ENCODE results near the gene SOX6.
"Not testable (repeated sequence)": the region's sequence is repeated elsewhere in the genome, so short reads cannot be mapped to it uniquely, and the experiment has no call there.

Gene SOX6

DNA sequence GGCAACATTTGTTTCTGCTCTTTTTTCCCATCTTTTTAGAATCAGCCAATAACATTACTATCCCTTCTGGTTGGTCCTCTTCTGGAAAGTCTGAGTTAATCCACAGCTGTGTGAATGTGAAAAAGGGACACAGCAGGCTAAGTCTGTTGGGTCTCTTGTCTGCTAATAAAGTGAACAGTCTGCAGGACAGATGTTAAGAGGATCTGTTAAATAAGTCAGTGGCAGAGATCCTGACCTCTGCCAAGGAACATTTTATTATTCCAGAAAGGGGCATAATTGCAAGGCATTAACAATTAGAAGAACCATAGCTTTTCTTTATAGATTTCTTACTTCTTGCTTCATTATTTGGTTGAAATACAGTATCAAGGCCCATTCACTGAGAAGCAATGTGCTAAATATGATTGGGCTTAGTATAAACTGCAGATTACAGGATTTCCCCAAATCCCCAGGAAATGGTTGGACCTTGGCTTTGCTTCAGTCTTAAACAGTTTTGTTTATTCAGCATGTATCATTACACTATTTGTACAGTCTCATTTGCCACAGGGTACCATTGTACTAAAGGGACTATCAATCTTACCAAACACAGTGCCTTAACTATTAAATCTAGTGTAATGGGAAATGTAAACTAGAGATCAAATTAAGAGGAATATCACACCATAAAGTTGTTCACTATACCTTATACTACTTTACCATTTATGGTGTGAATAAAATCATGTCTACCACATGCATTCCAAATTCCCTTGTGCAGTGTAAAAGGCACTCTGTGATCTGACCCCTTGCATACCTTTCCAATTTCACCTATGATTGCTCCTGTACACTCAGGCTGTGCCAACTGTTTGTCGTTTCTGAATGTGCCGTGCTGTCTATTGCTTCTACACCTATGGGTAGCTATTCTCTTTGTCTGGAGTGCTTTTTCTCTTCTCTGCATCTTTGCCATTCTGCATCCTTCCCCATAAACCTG lies 274.0 kb downstream of the SOX6 start:
- in situ Hi-C loops (cut with HindIII; ENCODE audit: low sequenced_read_pairs), result no loop called here
- TF ChIP-seq, protein P1, sequence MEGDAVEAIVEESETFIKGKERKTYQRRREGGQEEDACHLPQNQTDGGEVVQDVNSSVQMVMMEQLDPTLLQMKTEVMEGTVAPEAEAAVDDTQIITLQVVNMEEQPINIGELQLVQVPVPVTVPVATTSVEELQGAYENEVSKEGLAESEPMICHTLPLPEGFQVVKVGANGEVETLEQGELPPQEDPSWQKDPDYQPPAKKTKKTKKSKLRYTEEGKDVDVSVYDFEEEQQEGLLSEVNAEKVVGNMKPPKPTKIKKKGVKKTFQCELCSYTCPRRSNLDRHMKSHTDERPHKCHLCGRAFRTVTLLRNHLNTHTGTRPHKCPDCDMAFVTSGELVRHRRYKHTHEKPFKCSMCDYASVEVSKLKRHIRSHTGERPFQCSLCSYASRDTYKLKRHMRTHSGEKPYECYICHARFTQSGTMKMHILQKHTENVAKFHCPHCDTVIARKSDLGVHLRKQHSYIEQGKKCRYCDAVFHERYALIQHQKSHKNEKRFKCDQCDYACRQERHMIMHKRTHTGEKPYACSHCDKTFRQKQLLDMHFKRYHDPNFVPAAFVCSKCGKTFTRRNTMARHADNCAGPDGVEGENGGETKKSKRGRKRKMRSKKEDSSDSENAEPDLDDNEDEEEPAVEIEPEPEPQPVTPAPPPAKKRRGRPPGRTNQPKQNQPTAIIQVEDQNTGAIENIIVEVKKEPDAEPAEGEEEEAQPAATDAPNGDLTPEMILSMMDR (IDR thresholded peaks at IDR 0.05; ENCODE audit: low read depth, low read length, missing control alignments), result no peak
- H3K4me3 ChIP-seq (ENCODE audit: low read depth, low read length), result no peak overlapping the region
- DNase-seq (ENCODE audit: low read depth), result no peak

DNA sequence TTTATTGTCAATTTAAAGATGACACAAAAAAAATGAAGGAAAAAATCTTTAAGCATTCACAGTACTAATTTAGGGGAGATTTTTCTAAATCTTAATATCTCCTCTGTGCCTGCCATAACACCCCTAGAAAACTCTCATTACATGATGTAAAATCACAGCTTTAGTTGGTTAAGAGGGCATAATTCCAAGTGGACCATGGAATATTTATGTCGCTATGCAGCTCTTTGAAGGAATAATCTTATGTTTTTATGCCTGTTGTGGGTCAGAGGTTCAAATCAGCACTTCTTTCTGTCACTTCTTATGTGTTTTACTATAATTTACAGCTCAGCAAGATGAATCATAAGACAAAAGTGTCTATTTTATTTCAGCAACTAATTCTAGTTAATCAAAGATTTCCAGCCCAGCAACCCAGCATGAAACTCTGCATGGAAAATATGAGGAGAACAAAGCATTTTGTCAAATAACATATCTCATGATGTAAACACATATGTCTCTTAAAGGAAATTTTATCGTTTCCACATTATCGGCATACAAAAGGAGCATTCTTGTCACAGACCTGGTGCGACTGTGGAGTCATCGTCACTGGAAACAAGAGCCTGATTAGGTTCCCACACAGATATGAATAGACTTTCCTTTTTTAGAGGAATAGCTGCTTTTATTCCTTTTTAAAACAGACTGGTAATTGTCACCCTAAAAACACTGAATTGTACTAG lies 274.8 kb downstream of the SOX6 start:
- no peak for DNase-seq (ENCODE audit: low read depth)
- H3K4me3 ChIP-seq (ENCODE audit: low read depth, low read length), result no peak overlapping the region
- in situ Hi-C loops (cut with HindIII; ENCODE audit: low sequenced_read_pairs), result no loop called here
- TF ChIP-seq, protein P1 (IDR thresholded peaks at IDR 0.05; ENCODE audit: low read depth, low read length, missing control alignments), result no peak

DNA sequence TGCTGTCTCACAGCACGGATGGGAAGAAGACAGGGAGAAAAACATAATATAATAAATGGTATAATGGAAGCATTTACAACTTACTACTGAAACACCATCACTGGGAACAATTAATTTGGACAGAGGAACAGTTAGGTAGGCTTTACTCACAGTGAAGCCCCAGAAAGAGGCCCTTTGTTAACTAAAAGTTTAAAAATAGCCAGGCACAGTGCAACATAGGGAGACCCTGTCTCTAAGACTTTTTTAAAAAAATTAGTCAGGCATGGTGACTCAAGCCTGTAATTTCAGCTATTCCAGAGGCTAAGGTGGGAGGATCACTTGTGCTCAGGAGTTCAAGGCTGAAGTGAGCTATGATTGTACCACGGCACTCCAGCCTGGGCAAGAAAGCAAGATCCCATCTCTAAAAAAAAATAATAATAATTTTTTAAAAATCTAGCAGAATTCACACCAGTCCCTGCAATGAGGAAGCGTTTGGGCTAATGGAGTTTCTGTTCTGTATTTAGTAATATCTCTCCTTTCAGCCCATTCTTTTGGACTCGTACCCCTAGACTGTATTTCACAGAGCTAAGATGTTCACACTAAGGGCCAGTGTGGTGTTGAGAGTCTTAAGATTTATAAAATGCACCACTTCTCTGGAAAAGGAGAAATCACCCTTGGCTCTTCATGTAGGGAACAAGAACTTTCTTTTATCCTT lies 275.5 kb downstream of the SOX6 start:
- TF ChIP-seq, protein P1 (IDR thresholded peaks at IDR 0.05; ENCODE audit: low read depth, low read length, missing control alignments), result no peak
- in situ Hi-C loops (cut with HindIII; ENCODE audit: low sequenced_read_pairs), result no loop called here
- no peak overlapping the region for H3K4me3 ChIP-seq (ENCODE audit: low read depth, low read length)
- no peak for DNase-seq (ENCODE audit: low read depth)

DNA sequence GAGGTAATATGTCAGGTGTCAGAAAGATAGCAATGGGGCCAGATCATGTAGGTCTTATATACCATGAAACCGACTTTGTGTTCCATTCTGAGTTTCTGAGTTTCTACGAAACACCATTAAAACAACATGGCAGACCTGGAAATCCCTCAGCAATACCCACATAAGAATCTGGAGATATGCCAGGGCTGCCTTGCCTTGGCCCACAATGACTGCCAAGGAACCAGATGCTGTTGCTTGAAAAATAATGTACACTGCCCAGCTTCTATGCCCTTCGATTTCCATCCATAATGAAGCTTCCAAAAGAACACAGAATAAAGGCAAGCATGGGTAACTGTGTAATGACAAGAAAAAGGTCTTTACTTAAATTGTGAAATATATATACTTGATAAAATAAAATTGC lies 277.4 kb downstream of the SOX6 start:
- H3K4me3 ChIP-seq (ENCODE audit: low read depth, low read length), result no peak overlapping the region
- DNase-seq (ENCODE audit: low read depth), result no peak
- TF ChIP-seq, protein P1 (IDR thresholded peaks at IDR 0.05; ENCODE audit: low read depth, low read length, missing control alignments), result no peak
- in situ Hi-C loops (cut with HindIII; ENCODE audit: low sequenced_read_pairs), result no loop called here

DNA sequence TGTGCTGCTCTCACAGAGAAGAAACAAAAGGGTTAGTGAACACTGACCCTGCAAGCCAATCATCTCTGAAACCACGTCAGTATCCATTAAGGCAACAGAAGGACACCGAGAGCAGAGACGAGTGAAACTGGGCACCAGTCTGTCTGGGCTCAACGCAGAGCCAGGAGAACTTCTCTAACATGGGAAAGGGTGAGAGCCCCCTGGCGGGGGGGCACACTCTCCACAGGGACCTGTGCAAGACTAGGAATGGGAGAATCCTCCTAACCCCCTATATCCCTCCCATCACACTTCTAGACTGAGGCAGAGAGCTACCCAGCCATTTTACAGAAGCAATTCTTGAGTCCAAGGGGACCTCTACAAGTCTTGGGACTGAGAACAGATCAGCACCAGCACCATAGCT lies 285.8 kb downstream of the SOX6 start:
- TF ChIP-seq, protein P1 (IDR thresholded peaks at IDR 0.05; ENCODE audit: low read depth, low read length, missing control alignments), result no peak
- in situ Hi-C loops (cut with HindIII; ENCODE audit: low sequenced_read_pairs), result no loop called here
- no peak overlapping the region for H3K4me3 ChIP-seq (ENCODE audit: low read depth, low read length)
- DNase-seq (ENCODE audit: low read depth), result no peak

DNA sequence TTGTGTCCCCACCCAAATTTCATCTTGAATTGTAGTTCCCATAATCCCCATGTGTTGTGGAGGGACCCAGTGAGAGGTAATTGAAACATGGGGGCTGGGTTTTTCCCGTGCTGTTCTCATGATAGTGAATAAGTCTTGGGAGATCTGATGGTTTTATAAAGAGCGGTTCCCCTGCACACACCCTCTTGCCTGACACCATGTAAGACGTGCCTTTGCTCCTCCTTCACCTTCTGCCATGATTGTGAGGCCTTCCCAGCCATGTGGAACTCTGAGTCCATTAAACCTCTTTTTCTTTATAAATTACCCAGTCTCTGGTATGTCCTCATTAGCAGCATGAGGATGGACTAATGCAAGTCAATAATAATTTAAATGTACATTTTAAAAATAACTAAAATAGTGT lies 289.1 kb downstream of the SOX6 start:
- DNase-seq (ENCODE audit: low read depth); in situ Hi-C loops (cut with HindIII; ENCODE audit: low sequenced_read_pairs); H3K4me3 ChIP-seq (ENCODE audit: low read depth, low read length): not testable (repeated sequence)
